NCI-H524 (cell line): ENCODE results near the gene RYR3.

Source experiments
- DNase-seq, 2 experiments: peaks; one replicate each; lab custom pipeline; 2025; lab: John Stamatoyannopoulos, UW

Gene RYR3

DNA sequence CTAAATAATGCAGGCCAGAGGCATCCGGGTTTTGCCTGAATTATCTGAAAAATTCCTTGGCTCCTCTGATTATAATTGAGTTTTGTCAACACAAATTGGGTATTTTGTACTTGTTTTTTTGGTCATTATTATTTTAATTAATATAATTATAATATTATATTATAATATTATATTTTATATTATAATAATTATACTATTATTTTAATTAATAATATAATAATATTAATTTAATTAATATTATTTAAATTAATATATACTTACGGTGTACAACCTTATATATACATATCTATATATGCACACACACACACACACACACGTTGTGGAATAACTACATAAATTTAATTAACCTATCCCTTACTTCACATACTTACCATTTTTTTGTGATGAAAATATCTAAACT lies 73.5 kb downstream of the RYR3 start:
- DNase-seq = no peak

DNA sequence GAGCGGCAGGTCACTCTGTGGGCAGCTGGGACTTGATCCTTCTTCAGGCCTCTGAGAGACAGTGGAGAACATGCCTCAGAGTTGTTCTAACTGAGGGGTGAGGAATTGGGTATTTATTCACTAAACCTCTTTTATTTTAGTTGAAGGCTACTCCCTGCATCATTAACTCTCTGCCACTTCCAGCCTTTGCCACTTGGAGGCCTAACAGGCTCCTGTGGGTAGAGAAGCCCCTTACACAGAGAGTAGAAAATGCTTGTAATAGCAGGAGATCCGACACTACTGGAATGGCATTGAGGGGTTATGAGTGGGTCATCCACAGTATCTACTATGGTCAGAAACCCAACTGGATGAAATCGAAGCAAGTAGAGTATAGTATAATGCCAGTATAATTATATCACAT lies 81.7 kb downstream of the RYR3 start:
- DNase-seq = no peak

DNA sequence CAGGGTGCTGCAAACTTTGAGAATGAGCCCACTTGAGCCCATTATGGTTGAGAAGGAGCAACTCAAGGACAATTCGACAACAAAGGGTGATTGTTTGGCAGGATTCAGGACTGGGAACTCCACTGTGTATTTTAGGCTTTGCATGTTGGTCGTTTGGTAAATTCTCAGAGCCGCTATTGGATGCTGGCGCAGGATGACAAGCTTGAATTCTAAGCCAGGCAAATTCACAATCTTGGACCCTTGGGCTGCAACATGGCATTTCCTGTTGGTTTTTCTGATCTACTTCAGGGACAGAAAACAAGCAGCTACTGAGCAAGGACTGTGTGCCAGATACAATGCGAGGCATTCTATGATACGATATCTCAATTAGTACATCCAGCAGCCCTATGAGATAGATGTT lies 82.8 kb downstream of the RYR3 start:
- DNase-seq = no peak

DNA sequence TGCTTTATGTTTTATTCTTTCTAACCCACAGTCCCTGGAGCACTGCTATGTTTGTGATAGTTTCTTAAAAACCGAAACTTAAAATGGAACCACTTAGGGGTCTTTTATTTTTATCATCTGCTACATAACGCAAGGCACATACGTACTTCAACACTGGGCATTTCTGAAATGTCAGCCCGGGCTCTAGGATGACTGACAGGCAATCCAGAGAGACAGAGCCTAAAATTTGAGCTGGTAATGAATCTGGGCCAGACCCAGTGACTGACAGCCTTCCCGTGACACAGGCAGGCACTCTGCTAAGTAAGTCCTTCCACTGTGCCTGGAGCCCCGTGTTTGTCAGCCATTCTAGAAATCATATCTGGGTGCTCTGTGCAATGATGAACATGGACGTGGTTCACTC lies 84.6 kb downstream of the RYR3 start:
- no peak for DNase-seq

DNA sequence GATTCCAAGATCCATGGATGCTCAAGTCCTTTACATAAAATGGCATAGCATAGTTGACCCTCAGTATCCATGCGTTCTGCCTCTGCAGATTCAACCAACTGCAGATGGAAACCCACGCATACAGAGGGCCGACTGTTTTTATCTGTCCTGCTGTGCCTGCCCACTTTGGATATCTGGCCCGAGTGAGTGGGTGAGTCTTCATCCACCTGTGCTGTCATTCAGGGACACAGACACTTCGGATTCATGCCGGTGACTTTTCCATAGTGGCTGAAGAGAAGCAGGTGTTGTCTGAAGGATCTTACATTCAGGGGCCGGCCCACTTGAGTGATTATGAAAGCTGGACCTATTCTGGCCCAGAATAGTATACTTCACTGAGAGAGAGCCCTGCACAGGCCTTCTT lies 85.1 kb downstream of the RYR3 start:
- DNase-seq = no peak

DNA sequence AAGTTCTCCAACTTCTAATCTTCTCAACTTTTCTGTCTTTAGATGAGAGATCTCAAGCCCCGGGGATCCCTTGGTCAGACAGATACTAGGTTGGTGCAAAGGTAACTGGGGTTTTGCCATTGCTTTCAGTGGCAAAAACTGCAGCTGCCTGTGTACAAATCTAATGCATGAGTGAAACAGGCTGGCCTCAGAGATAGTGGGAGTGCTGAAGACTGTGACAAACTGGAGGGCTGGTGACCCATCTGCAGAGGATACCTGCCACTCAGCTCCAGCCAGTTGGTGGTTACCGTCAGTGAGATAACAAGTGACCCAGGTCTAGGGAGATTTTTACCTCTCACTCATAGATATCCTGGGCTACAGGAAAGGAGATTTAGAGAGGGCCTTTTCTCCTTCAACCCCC lies 85.7 kb downstream of the RYR3 start:
- no peak for DNase-seq

DNA sequence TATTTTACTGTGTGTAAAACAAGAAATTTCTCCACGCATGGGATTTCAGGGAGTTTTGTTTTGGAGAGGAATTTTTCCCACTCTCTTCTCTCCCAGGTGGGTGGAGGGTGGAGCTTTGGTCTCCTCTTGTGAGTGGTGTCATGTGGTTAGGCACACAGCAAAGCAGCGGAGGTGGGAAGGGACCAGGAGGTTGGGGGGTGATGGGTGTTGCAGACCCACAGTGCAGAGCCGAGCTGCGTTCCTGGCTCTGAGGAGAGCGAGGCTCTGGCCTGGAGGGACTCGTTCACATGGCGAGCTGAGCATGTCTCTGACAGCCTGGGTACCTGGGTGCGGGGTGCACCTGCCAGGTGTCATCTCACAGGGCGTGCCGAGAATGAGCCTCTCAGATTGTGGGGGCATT lies 87.8 kb downstream of the RYR3 start:
- no peak for DNase-seq

DNA sequence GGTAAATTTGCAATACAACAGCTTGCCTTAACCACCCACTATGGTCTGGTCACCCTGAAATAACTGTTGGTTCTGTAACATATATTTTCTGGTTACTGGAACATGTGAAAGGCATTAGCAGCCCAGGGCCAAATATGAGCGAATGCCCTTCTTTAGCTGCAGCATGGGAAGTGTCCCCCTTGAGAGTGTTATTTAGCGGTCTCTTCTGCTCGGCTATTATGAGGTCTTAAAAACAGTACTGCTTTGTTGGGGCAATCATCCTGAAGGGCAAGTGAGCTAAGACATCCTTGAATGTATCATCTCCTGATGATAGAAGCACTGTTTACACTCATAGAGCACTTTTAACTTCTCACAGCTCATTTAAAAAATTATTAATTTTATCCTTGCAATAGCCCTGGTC lies 90.2 kb downstream of the RYR3 start:
- DNase-seq = no peak

DNA sequence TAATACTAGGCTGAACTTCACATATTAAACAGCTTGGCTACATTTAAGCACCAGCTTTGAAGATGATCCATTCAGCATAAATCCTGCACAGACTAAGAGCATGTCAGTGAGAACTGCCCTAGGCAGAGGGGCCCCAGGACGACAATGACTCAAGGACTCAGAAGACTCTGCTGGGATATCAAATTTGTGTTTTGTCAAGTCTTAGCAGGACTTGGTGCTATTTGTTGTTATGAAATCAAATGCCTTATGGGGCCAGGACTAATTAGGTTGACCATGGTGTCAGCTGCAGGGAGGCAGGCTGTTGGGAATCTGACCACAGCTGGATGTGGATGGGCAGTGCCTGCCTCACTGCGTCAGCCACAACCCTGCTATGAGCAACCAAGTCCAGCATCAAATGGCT lies 91.8 kb downstream of the RYR3 start:
- DNase-seq = no peak

DNA sequence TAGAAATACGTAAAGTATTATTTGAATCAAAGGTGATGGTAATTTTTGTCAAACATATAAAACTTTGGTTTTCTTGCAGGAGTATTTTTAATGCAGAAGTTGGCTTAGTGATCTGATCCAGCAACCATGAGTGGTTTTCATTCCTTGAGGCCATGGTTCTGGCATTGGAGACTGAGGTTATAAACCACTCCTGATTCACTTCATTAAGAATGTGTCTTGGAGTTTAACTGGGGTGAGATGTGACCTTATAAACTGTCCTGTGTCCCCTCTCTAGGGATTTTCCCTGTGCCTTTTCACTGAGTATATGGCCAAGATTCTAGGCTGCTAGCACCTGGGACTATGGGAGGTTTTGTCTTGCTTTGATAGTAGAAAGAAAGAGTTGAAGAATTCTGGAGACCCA lies 94.3 kb downstream of the RYR3 start:
- DNase-seq = no peak

DNA sequence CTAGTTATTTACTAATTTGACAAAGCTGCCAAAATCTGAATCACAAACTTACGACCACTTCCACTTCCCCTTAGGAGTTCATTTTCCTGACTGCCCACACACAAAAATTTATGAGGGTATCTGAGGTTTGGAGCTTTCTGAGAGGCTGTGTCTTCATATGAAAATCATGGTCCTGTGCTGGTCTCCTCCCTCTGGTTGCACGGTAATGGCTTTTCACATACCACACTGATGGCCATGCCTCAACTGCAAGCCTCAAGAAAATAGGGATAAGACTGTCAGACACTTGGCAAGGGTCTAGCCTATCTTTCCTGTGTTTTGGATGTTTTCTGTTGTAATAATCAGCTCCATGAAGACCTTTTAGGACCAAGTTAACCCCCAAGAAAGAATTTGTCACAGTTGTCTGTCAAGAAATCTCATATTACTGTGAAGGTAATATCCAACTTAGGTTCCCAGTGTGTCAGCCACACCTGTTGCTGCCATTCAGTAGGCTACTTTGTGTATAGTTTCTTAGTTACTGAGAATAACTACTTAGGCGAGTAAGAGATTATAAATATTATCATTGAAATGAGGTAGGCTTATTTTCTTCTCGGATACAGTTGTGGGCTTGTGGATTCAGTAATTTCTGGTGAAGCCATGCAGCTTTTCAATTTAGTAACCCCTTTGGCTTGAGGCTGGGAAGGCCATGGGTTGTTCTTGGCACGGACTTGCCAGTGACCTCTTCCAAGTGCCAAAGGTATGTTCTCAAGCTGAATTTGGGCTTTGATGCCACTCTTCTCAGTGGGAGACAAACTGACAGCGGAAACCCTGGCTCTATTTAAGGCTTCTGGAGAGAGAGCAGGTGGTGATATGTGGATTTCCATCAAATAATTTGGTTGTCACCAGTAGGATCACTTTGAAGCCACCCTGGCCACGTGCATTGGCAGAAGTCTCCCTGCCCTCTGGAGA lies 101.1 kb downstream of the RYR3 start:
- no peak for DNase-seq

DNA sequence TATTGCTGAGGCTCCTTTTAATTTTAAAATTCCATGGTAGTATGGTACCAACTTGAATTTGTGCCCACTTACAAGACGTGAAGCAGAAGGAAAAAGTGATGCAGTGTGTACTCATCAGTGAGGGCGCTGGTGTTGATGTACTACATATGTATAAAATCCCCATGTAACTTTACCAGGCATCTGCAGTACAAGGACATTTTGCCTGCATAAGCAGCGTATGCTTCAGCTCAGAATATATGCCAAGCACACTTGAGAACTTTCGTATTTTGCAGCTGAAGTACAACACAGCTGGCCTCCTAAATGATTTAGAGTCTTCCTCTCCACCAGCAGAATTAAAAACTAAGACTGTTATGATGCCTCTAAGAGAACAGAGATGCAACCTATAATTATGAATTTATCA lies 108.9 kb downstream of the RYR3 start:
- DNase-seq = peak in 1 of 2 experiments; percentile 12

DNA sequence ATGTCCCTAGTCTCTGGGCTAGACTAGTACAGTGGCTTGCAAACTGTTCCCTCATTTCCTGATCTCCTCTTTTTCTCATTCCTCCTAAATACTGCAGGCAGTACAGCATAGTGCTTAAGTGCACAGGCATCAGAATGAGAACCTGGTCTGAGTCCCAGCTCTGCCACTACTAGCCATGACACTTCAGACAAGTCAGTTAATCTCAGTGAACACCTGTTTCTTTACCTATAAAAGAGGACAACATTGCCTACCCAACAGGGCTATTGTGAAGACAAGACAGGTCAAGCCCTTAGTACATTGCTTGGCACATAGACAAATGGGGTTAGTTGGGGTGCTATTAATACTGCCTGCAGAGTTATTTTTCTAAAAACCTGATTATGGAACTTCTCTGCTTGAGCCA lies 113.3 kb downstream of the RYR3 start:
- no peak for DNase-seq

DNA sequence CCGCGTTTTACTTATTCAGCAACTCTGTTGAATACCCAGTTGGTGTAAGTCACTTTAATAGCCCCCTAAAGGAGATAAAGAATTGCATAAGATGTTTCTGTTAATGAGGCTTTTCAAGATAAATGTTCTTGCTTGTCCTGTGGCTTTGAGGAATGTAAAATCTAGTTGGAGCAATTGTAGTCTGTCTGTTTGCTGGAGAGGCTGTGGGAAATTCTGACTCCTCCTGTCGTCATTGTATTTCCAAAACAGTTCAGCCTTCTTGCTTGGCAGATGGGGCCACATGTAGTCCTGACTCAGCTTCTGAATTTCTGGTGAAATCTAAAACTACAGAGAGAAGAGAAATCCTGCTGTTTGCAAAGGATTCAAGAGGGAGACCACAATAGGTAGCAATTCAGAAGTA lies 114.4 kb downstream of the RYR3 start:
- no peak for DNase-seq

DNA sequence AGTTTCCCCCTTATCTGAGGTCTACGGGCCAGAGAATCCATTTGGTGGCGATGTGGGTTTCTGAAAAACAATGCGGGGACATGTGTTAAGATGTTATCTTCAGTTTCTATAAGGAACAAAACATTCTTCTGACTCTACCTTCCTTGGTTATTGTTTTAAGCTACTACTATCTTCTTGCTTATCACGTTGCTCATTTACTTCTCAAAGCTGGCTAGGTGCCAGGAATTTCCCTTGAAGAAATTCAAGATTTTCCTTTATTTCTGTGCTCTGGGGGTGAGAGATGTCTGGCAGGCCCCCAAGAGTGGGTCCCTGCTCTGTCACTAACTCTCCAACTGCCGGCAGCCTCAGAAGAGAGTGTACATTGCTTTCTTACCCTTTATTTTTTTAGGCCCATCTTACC lies 119.8 kb downstream of the RYR3 start:
- DNase-seq = no peak

DNA sequence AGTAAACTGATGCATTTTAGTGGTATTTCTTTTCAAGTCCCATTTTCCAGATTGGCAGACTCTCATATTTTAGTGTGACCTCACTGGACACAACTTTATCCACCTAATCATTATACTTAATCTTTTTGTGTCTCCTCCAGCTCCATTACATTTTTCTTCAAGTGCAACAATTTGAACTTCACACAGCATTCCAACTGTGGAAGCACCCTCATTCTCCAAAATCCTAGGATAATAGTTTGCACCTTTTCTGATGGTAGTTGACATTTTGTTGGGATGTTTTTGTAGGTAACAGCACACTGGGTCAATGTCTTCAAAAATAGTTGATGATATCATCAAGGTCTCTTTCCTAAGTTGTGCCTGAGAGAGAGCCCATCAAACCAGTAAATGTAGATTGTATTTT lies 123.1 kb downstream of the RYR3 start:
- DNase-seq = no peak

DNA sequence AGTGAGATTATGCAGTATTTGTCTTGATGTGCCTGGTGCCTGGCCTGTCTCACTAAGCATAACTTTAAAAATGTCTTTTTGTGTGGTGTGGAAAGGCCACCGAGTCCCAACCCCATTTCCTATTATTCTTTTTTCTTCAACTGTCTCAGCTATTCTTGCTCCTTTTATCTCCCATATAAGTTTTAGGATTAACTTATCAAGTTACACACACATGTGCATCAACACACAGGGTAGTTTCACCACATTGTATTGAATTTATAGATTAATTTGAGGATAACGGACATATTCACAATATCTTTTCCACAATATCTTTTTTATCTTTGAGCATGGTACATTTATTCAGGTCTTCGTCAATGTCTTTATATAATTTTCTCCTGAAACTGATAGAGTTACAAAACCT lies 127.6 kb downstream of the RYR3 start:
- DNase-seq = no peak

DNA sequence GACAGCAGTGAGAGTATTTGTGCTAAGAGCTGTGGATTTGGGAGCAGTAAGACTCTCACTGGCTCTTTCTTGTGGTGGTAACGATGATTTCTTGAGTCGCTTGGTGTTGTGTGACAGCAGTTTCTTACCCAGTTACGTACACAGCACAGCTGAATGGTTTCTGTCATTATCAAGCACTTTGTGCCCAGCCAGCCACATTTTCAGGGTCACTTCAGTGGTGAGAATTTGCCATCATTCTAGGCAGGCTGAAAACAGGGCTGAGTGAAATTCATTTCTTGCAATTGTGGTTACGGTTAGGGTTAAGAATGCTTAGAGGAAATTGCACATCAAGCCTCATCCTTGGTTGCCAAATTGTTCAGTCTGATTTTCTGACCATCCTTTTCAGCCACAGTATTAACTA lies 130.1 kb downstream of the RYR3 start:
- DNase-seq = no peak

DNA sequence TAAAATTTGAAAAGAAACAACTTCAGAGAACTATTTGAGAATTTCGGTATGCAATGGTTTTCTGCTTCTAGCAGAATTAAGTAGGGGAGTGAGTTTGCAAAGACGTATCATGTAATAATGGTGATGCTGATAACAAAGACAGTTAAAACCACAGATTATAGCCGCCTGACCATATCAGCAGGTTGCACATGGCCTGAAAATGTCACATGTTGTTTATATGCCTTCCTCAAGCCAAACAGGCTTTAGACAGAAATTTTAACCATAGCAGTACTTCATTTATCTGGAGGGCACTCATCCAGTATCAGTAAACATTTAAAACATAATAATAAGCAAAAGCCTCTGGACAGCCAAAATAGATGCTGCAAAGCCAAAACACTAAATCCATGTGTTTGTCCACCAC lies 131.7 kb downstream of the RYR3 start:
- no peak for DNase-seq

DNA sequence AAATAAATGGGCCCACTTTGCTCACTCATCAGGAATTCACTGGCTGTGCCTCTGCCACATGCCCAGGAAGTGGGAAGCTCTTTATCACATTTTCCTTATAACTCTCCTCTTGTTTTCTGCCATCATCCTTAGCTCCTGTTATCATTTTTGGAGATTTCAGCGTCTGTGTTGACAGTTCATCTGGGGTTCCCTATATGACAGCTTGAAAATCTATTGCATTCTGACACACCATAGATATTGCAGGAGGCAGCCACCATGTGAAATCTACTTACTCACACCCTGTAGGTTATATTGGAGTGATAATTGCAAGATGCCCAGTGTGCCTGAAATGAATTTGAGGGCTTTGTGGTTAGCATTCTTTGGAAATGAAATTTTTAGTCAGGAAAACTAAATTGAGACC lies 132.9 kb downstream of the RYR3 start:
- no peak for DNase-seq

DNA sequence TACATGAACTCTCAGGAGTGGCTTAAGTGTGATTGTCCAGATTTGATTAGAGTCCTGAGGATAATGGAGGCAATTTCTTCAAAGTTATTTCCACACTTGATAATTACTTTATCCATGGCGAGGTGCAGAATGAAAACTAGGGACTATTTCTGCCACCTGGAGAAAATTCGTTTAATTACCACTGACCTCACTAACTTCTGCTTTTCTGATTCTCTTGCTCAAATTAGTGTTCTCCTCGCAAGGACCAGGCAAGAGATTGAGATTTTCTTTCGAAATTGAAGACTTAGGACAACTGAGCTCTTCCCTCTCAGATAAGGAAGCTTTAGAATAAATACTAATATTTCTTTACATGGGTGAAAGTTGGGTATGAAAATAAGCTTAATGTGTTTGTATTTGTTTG lies 135.2 kb downstream of the RYR3 start:
- DNase-seq = no peak

DNA sequence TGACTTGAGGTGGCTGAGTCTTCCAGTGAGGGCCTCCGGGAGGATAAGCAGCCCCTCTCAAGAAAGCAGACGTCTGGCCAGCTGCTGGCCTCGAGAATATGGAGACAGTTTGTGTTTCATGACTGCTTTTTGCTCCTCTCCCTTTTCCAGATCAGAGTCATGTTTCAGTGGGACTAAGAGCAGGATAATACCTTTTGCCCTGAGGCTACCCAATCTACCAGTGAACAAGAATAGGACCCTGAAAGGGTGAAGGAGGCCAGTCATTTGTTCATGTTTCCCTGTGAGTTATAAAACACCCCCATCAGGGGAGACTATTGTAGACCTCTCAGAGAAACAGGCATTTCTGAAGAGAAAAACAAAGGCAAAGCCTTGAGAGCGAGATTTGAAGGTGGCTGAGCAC lies 137.4 kb downstream of the RYR3 start:
- DNase-seq = peak in 1 of 2 experiments; percentile 45

DNA sequence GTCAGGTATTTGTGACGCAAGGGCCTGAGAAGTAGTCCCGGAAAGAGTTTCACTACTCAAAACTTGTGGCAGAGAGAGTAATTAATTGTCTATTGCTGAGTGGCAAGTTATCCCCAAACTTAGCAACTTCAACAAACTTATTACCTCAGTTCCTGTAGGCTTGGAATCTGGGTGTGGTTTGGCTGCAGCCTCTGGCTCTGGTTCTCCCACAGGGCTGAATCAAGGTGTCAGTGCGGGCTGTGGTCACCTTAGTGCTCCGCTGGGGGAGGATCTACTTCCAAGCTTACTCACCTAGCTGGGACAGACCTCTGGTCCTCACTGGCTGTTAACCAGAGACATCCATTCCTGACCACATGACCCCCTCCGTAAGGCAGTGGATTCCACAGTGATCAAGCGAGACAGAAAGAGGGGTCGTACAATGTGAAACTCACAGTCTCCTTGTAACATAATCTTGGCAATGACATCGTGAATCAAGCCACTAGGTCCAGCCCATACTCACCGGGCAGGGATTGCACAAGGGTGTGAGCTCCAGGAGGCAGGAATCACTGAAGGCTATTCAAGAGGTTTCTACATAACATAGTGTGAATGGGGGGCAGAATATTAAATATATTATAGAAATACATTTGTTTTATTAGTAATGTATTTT lies 138.3 kb downstream of the RYR3 start:
- no peak for DNase-seq

DNA sequence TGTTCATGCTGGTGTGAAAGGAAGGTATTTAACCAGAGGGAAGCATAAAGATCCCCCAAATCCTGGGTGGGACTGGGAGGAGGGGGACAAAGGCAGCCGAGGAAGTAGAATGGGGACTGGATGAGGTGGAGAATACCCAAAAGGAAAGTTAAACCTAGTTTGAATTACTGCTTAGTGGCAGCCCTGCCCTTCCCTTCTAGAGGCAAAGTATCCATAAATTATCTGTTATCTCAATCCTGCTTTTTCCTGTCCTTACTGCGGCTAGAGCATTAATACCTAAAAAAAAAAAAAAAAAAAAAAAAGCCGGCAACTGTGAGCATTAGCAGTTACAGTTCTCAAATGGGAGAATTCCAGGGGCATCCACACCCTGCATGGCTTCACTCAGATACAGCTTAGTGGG lies 139.0 kb downstream of the RYR3 start:
- no peak for DNase-seq
